GM12878 (cell line): ENCODE results near the gene COL2A1. TPM values are rescaled to one million over a fixed set of nuclear protein-coding genes. Genes with fewer than 3 reads are reported as not detected.

Source experiments
- ATAC-seq: fragments of 200-7000 bp; cut with Tn5 transposase; 3 replicates; pipeline ENCODE4 v1.9.1; 2020; ENCODE audit warnings: mild to moderate bottlenecking, moderate library complexity
- BruUV-seq: library from RNA; stranded (reverse); fragments of 400-500 nt; replicated peaks from 2 replicates; lab custom pipeline; 2021; lab: Mats Ljungman, UMichigan
- CTCF ChIA-PET: fragments of 300-600 bp; sonication (Branson Sonifier 250); formaldehyde crosslinking; extraction: SDS; loops from one replicate; lab custom pipeline; 2021; ENCODE audit warnings: inconsistent platforms; lab: Yijun Ruan, JAX
- POLR2A ChIA-PET: fragments of 350-600 bp; formaldehyde crosslinking; extraction: SDS; loops from one replicate; lab custom pipeline; 2021; ENCODE audit warnings: inconsistent platforms; lab: Charles Lee
- RAD21 ChIA-PET: fragments of 300-600 bp; sonication (Branson Sonifier 250); formaldehyde crosslinking; loops from one replicate; lab custom pipeline; 2023; ENCODE audit warnings: antibody characterized with exemption; ENCODE audit not compliant: unreplicated experiment; lab: Charles Lee
- SMC1A ChIA-PET: fragments of 300-600 bp; sonication (Branson Sonifier 250); formaldehyde crosslinking; loops from one replicate; lab custom pipeline; 2023; ENCODE audit not compliant: unreplicated experiment, uncharacterized antibody; lab: Charles Lee
- DNase-seq: peaks from one replicate; pipeline ENCODE4 v3.0.0-alpha.2; 2011; ENCODE audit warnings: low read depth, low spot score
- FAIRE-seq: peaks from 3 replicates; lab custom pipeline; 2011; peaks lifted over from hg19 to GRCh38; lab: Jason Lieb, UNC
- H2AFZ ChIP-seq: 2 replicates; pipeline ENCODE4 v1.6.0; 2011; ENCODE audit warnings: low read depth, low read length, control low read depth; ENCODE audit not compliant: control insufficient read depth
- H3K27ac ChIP-seq: 2 replicates; pipeline ENCODE4 v1.5.1; 2011; ENCODE audit warnings: control low read depth; ENCODE audit not compliant: control insufficient read depth, insufficient read depth
- H3K27me3 ChIP-seq, 2 experiments: replicated peaks in 1 of 2; 2 replicates each; pipeline versions ENCODE4 v1.6.0 to v1.6.1; 2011; ENCODE audit warnings: low read length in 1 of 2; ENCODE audit not compliant: control insufficient read depth in 2 of 2, insufficient read depth in 2 of 2
- H3K36me3 ChIP-seq, 2 experiments: 2 replicates each; pipeline ENCODE4 v1.5.1; 2011; ENCODE audit warnings: low read length in 1 of 2; ENCODE audit not compliant: control insufficient read depth in 2 of 2, insufficient read depth in 2 of 2
- H3K4me1 ChIP-seq: 2 replicates; pipeline ENCODE4 v1.6.1; 2011; ENCODE audit warnings: mild to moderate bottlenecking, low read length, moderate library complexity, mixed read lengths; ENCODE audit not compliant: control insufficient read depth, insufficient read depth
- H3K4me2 ChIP-seq: 2 replicates; pipeline ENCODE4 v1.6.0; 2011; ENCODE audit warnings: control low read depth; ENCODE audit not compliant: control insufficient read depth, insufficient read depth
- H3K4me3 ChIP-seq: fragments of 200-600 bp; sonication (generic); 2 replicates; pipeline ENCODE4 v1.5.1; 2016
- H3K79me2 ChIP-seq: 2 replicates; pipeline ENCODE4 v1.6.0; 2011; ENCODE audit warnings: low read length; ENCODE audit not compliant: control insufficient read depth, insufficient read depth
- H3K9ac ChIP-seq: 2 replicates; pipeline ENCODE4 v1.8.0; 2011; ENCODE audit warnings: low read length, control low read depth, mixed read lengths; ENCODE audit not compliant: control insufficient read depth, insufficient read depth
- H3K9me3 ChIP-seq: replicated peaks from 3 replicates; pipeline ENCODE4 v1.5.1; 2011; ENCODE audit warnings: mild to moderate bottlenecking, low read length; ENCODE audit not compliant: control insufficient read depth, insufficient read depth
- H4K20me1 ChIP-seq: 2 replicates; pipeline ENCODE4 v1.6.0; 2011; ENCODE audit not compliant: control insufficient read depth, insufficient read depth
- BRCA1 ChIP-seq: IDR thresholded peaks from 2 replicates; pipeline ENCODE4 v1.6.1; 2011; ENCODE audit warnings: low read depth, low read length, improper control_type of control experiment
- CTCF ChIP-seq, 3 experiments: IDR thresholded peaks in 2 of 3; conservative IDR thresholded peaks in 1 of 3; 2 replicates each; pipeline ENCODE4 v1.5.1; 2011; ENCODE audit warnings: low read depth in 3 of 3, low read length in 3 of 3, mild to moderate bottlenecking in 3 of 3, control low read depth in 2 of 3, moderate library complexity in 2 of 3, inconsistent platforms in 1 of 3, mixed read lengths in 1 of 3; ENCODE audit not compliant: control insufficient read depth in 2 of 3, insufficient read depth in 1 of 3; ENCODE audit errors: extremely low read depth in 1 of 3
- LARP7 ChIP-seq: fragments of 450-650 bp; IDR thresholded peaks from 2 replicates; pipeline ENCODE4 v1.6.1; 2017; ENCODE audit warnings: mild to moderate bottlenecking
- MXI1 ChIP-seq: fragments of 150-350 bp; IDR thresholded peaks from 2 replicates; pipeline ENCODE4 v1.6.1; 2011; ENCODE audit warnings: low read depth, mild to moderate bottlenecking, inconsistent platforms, low read length, improper control_type of control experiment
- NR2C2 ChIP-seq: IDR thresholded peaks from 2 replicates; pipeline ENCODE4 v1.6.1; 2011; ENCODE audit warnings: borderline replicate concordance, low read depth; ENCODE audit not compliant: control insufficient read depth, insufficient read length
- RBBP5 ChIP-seq: fragments of 200-600 bp; sonication (generic); conservative IDR thresholded peaks from 2 replicates; pipeline ENCODE4 v1.6.1; 2016
- SIX5 ChIP-seq: IDR thresholded peaks from 2 replicates; pipeline ENCODE4 v1.6.1; 2011; ENCODE audit warnings: mild to moderate bottlenecking, low read depth, low read length, moderate library complexity; ENCODE audit not compliant: severe bottlenecking
- SPI1 ChIP-seq: IDR thresholded peaks from 2 replicates; pipeline ENCODE4 v1.6.1; 2011; ENCODE audit warnings: low read depth, mild to moderate bottlenecking, low read length, moderate library complexity, borderline replicate concordance; ENCODE audit not compliant: insufficient read depth
- SREBF2 ChIP-seq: IDR thresholded peaks from 2 replicates; pipeline ENCODE4 v1.6.1; 2012; ENCODE audit warnings: mild to moderate bottlenecking, low read length
- ZBTB33 ChIP-seq: fragments of 450-650 bp; IDR thresholded peaks from 2 replicates; pipeline ENCODE4 v1.6.1; 2017; ENCODE audit warnings: mild to moderate bottlenecking
- ZBTB40 ChIP-seq: fragments of 450-650 bp; IDR thresholded peaks from 2 replicates; pipeline ENCODE4 v1.6.1; 2016; ENCODE audit warnings: mild to moderate bottlenecking, moderate library complexity, borderline replicate concordance
- ZNF24 ChIP-seq: fragments of 450-650 bp; IDR thresholded peaks from 2 replicates; pipeline ENCODE4 v1.6.1; 2017; ENCODE audit warnings: antibody characterized with exemption, mild to moderate bottlenecking
- WGBS: methylation state at CpG from one replicate; pipeline ENCODE4 v1.1.6; 2016; ENCODE audit warnings: low lambda C conversion rate; ENCODE audit not compliant: insufficient replicate concordance, insufficient coverage; ENCODE audit errors: missing lambda C conversion rate; 5-methylcytosine and 5-hydroxymethylcytosine counted together
- in situ Hi-C: fragments of 300-500 bp; cut with MboI; formaldehyde crosslinking; loops from 9 replicates; pipeline ENCODE4 v1.14.3; 2018; ENCODE audit warnings: mixed read lengths
- intact Hi-C: fragments of 100-400 bp; cut with micrococcal nuclease; formaldehyde crosslinking; loops from one replicate; pipeline ENCODE4 v1.14.2; 2022; ENCODE audit not compliant: unreplicated experiment
- polyA plus RNA-seq, 11 experiments: library from polyadenylated mRNA; depleted of rRNA in 4 of 11; unstranded in 6 of 11; stranded (reverse) in 5 of 11; fragments of >200 nt; fragmentation: Nextera tagmentation in 4 of 11; fragmentation: Illumina TruSeq in 1 of 11; extraction: Ambion mirVana in 4 of 11; extraction: Trizol in 1 of 11; gene quantifications; 1 replicate in 1 of 11; 2 replicates in 10 of 11; pipeline versions ENCODE4 v1.2.1 to v1.2.3, GENCODE V29; 2011 to 2016; ENCODE audit warnings: inconsistent platforms in 2 of 11, missing spikeins in 2 of 11, low read depth in 1 of 11
- total RNA-seq, 4 experiments: library from RNA; depleted of rRNA in 3 of 4; stranded (reverse); fragments of >200 nt in 3 of 4; fragmentation: Illumina TruSeq in 1 of 4; extraction: Trizol in 1 of 4; gene quantifications; 2 replicates each; pipeline versions ENCODE4 v1.2.1 to v1.2.3, GENCODE V29; 2013 to 2021

The COL2A1 gene
- total and polyA plus RNA-seq, 10 of the 15 experiments (the other 5 are each of a cell fraction or from before 2014, with no cell fraction given) = 0.06 to 0.67 (median 0.19) TPM; not detected in 1

- no peak for TF ChIP-seq ZBTB40
Observed at GRCh38 chr12:48029491-48030172, 25.4 kb upstream of the COL2A1 start (continued).

GRCh38 chr12:48028541-48029431 lies 24.5 kb upstream of the COL2A1 start:
- intact Hi-C loops = no loop called here
- TF ChIP-seq SIX5 (no peak), SREBF2 (no peak), SPI1 (no peak), CTCF (IDR thresholded peaks at IDR 0.05 in 2 of 3, conservative IDR thresholded peaks at IDR 0.05 in 1 of 3; ENCODE audit: control insufficient read depth in 2 of 3, extremely low read depth in 1 of 3, insufficient read depth in 1 of 3, low read depth in 3 of 3, low read length in 3 of 3) (no peak), ZNF24 (no peak), BRCA1 (no peak), LARP7 (no peak), NR2C2 (no peak), MXI1 (no peak), ZBTB33 (no peak), RBBP5 (no peak)

More at GRCh38 chr12:48028541-48029431, 24.5 kb upstream of the COL2A1 start:
- BruUV-seq = no TSS peak
- WGBS = 2% methylated on average over 5 of the region's 5 CpGs
- Histone ChIP-seq H3K9me3 (no peaks in the 10 kb centered on the region), H2AFZ (no peak overlapping the region), H3K4me2 (no peak overlapping the region), H3K4me3 (no peak overlapping the region), H3K27ac (no peak overlapping the region), H3K9ac (no peak overlapping the region), H3K27me3 (peaks cover 0 to 2% of the 10 kb centered on the region in 2 experiments; a peak in 1 of 4 replicates), H4K20me1 (no peaks in the 10 kb centered on the region), H3K36me3 (no peaks in the 10 kb centered on the region), H3K4me1 (no peaks in the 10 kb centered on the region), H3K79me2 (no peaks in the 10 kb centered on the region)
- RAD21 ChIA-PET = no interaction called here
- CTCF ChIA-PET = interaction anchor here (1.3 kb wide), 1 partner anchor 136 kb away, joined by 3 read pairs; no protein-coding TSS in a partner anchor
- ATAC-seq = no peak
- SMC1A ChIA-PET = no interaction called here
- POLR2A ChIA-PET = interaction anchor here (0.5 kb wide), 2 partner anchors 64 to 563 kb away, joined by 3 to 11 read pairs; no protein-coding TSS in a partner anchor
- in situ Hi-C loops = no loop called here
- no peak for FAIRE-seq
- DNase-seq = no peak
